CD14-positive monocyte (primary cell): ENCODE measurements around the gene NRG3. TPM values are rescaled to one million over a fixed set of nuclear protein-coding genes. Genes with fewer than 3 reads are reported as not detected.

Experiments
- DNase-seq, 3 donors: peaks; one replicate each; pipeline ENCODE4 v3.0.0-alpha.2; 2011 to 2022
- H2AFZ ChIP-seq: 2 replicates; pipeline ENCODE4 v1.6.0; 2012; ENCODE audit warnings: mild to moderate bottlenecking, low read depth, low read length, inconsistent platforms; ENCODE audit not compliant: insufficient read depth, poor library complexity, severe bottlenecking
- H3K27ac ChIP-seq, 2 donors: 1 replicate in 1 of 2; 2 replicates in 1 of 2; pipeline ENCODE4 v1.5.1; 2012 to 2013; ENCODE audit warnings: low read length in 2 of 2, control low read depth in 1 of 2, inconsistent platforms in 1 of 2, low read depth in 1 of 2, mild to moderate bottlenecking in 1 of 2
- H3K27me3 ChIP-seq, 2 donors: one replicate each; pipeline versions ENCODE4 v1.6.0 to v1.6.1; 2011 to 2013; ENCODE audit warnings: low read length in 2 of 2; ENCODE audit not compliant: control insufficient read depth in 2 of 2, insufficient read depth in 2 of 2
- H3K36me3 ChIP-seq, 2 donors: replicated peaks in 1 of 2; 1 replicate in 1 of 2; 2 replicates in 1 of 2; pipeline versions ENCODE4 v1.5.1 to v1.6.1; 2012 to 2013; ENCODE audit warnings: low read length in 2 of 2, control low read depth in 1 of 2, inconsistent platforms in 1 of 2, mild to moderate bottlenecking in 1 of 2; ENCODE audit not compliant: insufficient read depth in 2 of 2, control insufficient read depth in 1 of 2
- H3K4me1 ChIP-seq, 2 donors: 1 replicate in 1 of 2; 2 replicates in 1 of 2; pipeline versions ENCODE4 v1.5.1 to v1.6.1; 2012 to 2013; ENCODE audit warnings: low read length in 2 of 2, control low read depth in 1 of 2, inconsistent platforms in 1 of 2, mild to moderate bottlenecking in 1 of 2, moderate library complexity in 1 of 2; ENCODE audit not compliant: insufficient read depth in 2 of 2, control insufficient read depth in 1 of 2
- H3K4me2 ChIP-seq: replicated peaks from 2 replicates; pipeline ENCODE3; 2012; ENCODE audit warnings: low read length, moderate library complexity, mild to moderate bottlenecking; ENCODE audit not compliant: poor library complexity, severe bottlenecking; ENCODE audit errors: extremely low read depth
- H3K4me3 ChIP-seq, 3 experiments: fragments of 200-600 bp in 1 of 3; sonication (generic) in 1 of 3; replicated peaks in 1 of 3; 1 replicate in 2 of 3; 2 replicates in 1 of 3; pipeline ENCODE4 v1.5.1; 2011 to 2013; ENCODE audit warnings: low read length in 3 of 3, mild to moderate bottlenecking in 3 of 3, control low read depth in 2 of 3, low read depth in 2 of 3, inconsistent platforms in 1 of 3, moderate library complexity in 1 of 3
- H3K79me2 ChIP-seq: 2 replicates; pipeline ENCODE4 v1.6.0; 2012; ENCODE audit warnings: mild to moderate bottlenecking, control low read depth, inconsistent platforms, low read length, moderate library complexity; ENCODE audit not compliant: insufficient read depth
- H3K9ac ChIP-seq: 2 replicates; pipeline ENCODE4 v1.6.0; 2017; ENCODE audit warnings: low read length, mild to moderate bottlenecking; ENCODE audit not compliant: insufficient read depth, poor library complexity, severe bottlenecking
- H3K9me3 ChIP-seq, 2 donors: replicated peaks in 1 of 2; 1 replicate in 1 of 2; 2 replicates in 1 of 2; pipeline versions ENCODE4 v1.5.1 to v1.6.1; 2012 to 2013; ENCODE audit warnings: low read length in 2 of 2, control low read depth in 1 of 2; ENCODE audit not compliant: control insufficient read depth in 1 of 2, insufficient read depth in 1 of 2
- H4K20me1 ChIP-seq: 2 replicates; pipeline ENCODE4 v1.6.0; 2012; ENCODE audit warnings: mild to moderate bottlenecking, low read length, control low read depth, moderate library complexity; ENCODE audit not compliant: insufficient read depth
- H3K27ac Mint-ChIP-seq, 7 donors: one replicate each; pipeline ENCODE4 v1.8.0; 2020; ENCODE audit warnings: mild to moderate bottlenecking in 7 of 7, mixed read lengths in 7 of 7, moderate library complexity in 6 of 7, inconsistent platforms in 2 of 7
- H3K27me3 Mint-ChIP-seq, 3 donors: one replicate each; pipeline ENCODE4 v1.8.0; 2021 to 2022; ENCODE audit warnings: low read depth in 3 of 3, mild to moderate bottlenecking in 3 of 3, mixed read lengths in 3 of 3, moderate library complexity in 3 of 3, inconsistent platforms in 1 of 3
- H3K36me3 Mint-ChIP-seq, 2 donors: one replicate each; pipeline ENCODE4 v1.8.0; 2020; ENCODE audit warnings: mixed read lengths in 2 of 2, inconsistent platforms in 1 of 2, mild to moderate bottlenecking in 1 of 2
- H3K4me1 Mint-ChIP-seq: one replicate; pipeline ENCODE4 v1.8.0; 2020; ENCODE audit warnings: mild to moderate bottlenecking, mixed read lengths
- H3K4me3 Mint-ChIP-seq, 2 donors: one replicate each; pipeline ENCODE4 v1.8.0; 2020; ENCODE audit warnings: mild to moderate bottlenecking in 2 of 2, mixed read lengths in 2 of 2, moderate library complexity in 1 of 2
- H3K9me3 Mint-ChIP-seq, 7 donors: one replicate each; pipeline ENCODE4 v1.8.0; 2020 to 2022; ENCODE audit warnings: mixed read lengths in 7 of 7, mild to moderate bottlenecking in 6 of 7, moderate library complexity in 6 of 7, inconsistent platforms in 2 of 7
- WGBS: methylation state at CpG from one replicate; pipeline ENCODE4 v1.1.5; 2013; ENCODE audit warnings: missing lambda C conversion rate; ENCODE audit not compliant: insufficient coverage; 5-methylcytosine and 5-hydroxymethylcytosine counted together
- intact Hi-C, 2 donors: fragments of 100-400 bp; cut with micrococcal nuclease; formaldehyde crosslinking; loops; one replicate each; pipeline versions ENCODE4 v1.15.0 to v1.15.1; 2023
- polyA plus RNA-seq, 3 donors: library from polyadenylated mRNA; depleted of rRNA in 1 of 3; unstranded in 2 of 3; stranded (reverse) in 1 of 3; fragments of 300-500 nt in 2 of 3; fragments of >200 nt in 1 of 3; fragmentation: Illumina TruSeq in 2 of 3; gene quantifications; 1 replicate in 2 of 3; 2 replicates in 1 of 3; pipeline ENCODE4 v1.2.3, GENCODE V29; 2012 to 2021
- TF ChIP-seq, protein P1 (sequence below): fragments of 200-600 bp; IDR thresholded peaks from one replicate; pipeline ENCODE4 v1.8.0; 2022; ENCODE audit warnings: antibody characterized with exemption, mild to moderate bottlenecking

The NRG3 gene
- polyA plus RNA-seq, 3 donors: not detected

DNA sequence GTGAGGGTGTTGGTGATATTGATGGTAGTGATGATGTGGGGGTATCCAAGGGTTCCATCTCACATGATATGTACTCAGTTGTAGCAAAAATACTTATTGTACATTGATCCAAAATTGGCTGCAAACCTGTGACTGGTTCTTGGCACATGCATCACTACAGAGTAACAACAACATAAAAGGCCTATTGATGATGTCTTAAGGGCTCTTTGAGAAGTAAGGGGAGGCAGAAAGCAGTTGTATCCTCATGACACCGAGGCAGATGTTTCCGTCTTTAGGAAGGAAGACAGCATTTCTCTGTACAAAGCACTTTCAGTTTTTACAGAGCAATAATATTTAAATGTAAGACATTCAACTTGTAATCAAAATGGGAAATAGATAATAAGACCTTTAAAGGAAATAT lies 34.5 kb downstream of the NRG3 start:
- Histone ChIP-seq H3K4me1 (no peaks in the 10 kb centered on the region), H4K20me1 (no peaks in the 10 kb centered on the region), H3K79me2 (no peaks in the 10 kb centered on the region), H3K4me3 (no peak overlapping the region), H3K9ac (no peak overlapping the region), H3K4me2 (no peak overlapping the region), H3K36me3 (no peaks in the 10 kb centered on the region), H3K27me3 (no peaks in the 10 kb centered on the region), H2AFZ (no peak overlapping the region), H3K27ac (no peak overlapping the region), H3K9me3 (no peaks in the 10 kb centered on the region)
- no peak for DNase-seq
- H3K9me3 Mint-ChIP-seq: peaks cover 0 to 3% (median 2%) of the 10 kb centered on the region in 7 donors
- no peak overlapping the region for H3K27ac Mint-ChIP-seq
- no peaks in the 10 kb centered on the region for H3K36me3 Mint-ChIP-seq
- intact Hi-C loops: no loop called here
- TF ChIP-seq, protein P1, sequence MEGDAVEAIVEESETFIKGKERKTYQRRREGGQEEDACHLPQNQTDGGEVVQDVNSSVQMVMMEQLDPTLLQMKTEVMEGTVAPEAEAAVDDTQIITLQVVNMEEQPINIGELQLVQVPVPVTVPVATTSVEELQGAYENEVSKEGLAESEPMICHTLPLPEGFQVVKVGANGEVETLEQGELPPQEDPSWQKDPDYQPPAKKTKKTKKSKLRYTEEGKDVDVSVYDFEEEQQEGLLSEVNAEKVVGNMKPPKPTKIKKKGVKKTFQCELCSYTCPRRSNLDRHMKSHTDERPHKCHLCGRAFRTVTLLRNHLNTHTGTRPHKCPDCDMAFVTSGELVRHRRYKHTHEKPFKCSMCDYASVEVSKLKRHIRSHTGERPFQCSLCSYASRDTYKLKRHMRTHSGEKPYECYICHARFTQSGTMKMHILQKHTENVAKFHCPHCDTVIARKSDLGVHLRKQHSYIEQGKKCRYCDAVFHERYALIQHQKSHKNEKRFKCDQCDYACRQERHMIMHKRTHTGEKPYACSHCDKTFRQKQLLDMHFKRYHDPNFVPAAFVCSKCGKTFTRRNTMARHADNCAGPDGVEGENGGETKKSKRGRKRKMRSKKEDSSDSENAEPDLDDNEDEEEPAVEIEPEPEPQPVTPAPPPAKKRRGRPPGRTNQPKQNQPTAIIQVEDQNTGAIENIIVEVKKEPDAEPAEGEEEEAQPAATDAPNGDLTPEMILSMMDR: no peak
- no peaks in the 10 kb centered on the region for H3K27me3 Mint-ChIP-seq
- no peaks in the 10 kb centered on the region for H3K4me1 Mint-ChIP-seq
- no peak overlapping the region for H3K4me3 Mint-ChIP-seq
- no CpG with 5 or more reads among the region's 2 CpGs for WGBS

DNA sequence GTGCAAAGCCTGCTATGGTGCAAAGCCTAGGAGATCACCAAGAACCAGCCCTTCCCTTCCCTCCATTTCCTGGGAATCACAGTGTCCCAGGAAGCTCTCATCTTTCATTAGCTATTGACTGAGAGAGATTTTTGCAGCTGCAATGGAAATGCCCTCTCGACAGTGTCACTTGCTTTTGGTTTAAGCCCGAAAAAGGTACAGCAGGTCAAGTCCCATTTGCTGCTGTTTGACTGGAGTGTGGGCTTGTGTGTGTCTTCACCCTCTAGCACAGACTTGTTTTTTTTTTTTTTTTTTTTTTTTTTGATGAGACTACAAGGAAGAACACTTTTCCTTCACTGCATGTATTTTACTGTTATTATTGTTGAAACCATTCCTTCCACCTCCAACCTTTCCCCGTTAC lies 36.3 kb downstream of the NRG3 start:
- Histone ChIP-seq H4K20me1 (no peaks in the 10 kb centered on the region), H3K27ac (no peak overlapping the region), H3K27me3 (no peaks in the 10 kb centered on the region), H3K9ac (no peak overlapping the region), H3K4me1 (no peaks in the 10 kb centered on the region), H3K4me2 (no peak overlapping the region), H3K9me3 (no peaks in the 10 kb centered on the region), H3K36me3 (no peaks in the 10 kb centered on the region), H3K4me3 (no peak overlapping the region), H3K79me2 (no peaks in the 10 kb centered on the region), H2AFZ (no peak overlapping the region)
- H3K27me3 Mint-ChIP-seq: no peaks in the 10 kb centered on the region
- H3K36me3 Mint-ChIP-seq: no peaks in the 10 kb centered on the region
- TF ChIP-seq, protein P1: no peak
- no peak for DNase-seq
- WGBS: no CpG with 5 or more reads among the region's 3 CpGs
- H3K9me3 Mint-ChIP-seq: peaks cover 0 to 3% (median 0%) of the 10 kb centered on the region in 7 donors
- H3K4me1 Mint-ChIP-seq: no peaks in the 10 kb centered on the region
- intact Hi-C loops: no loop called here
- H3K4me3 Mint-ChIP-seq: no peak overlapping the region
- H3K27ac Mint-ChIP-seq: no peak overlapping the region
